SK-N-SH treated with all-trans-retinoic acid at 6 μM for 48 hours (cell line): ENCODE results near the gene MAGEB4.

ENCODE experiments used
- ATAC-seq: fragments of 200-7000 bp; cut with Tn5 transposase; 3 replicates; pipeline ENCODE4 v1.9.1; 2020; ENCODE audit warnings: mild to moderate bottlenecking, moderate library complexity
- ARNTL ChIP-seq: fragments of 450-650 bp; formaldehyde crosslinking; IDR thresholded peaks from 2 replicates; pipeline ENCODE4 v1.5.0; 2020; ENCODE audit warnings: low read depth, mild to moderate bottlenecking, moderate library complexity, borderline replicate concordance
- BACH2 ChIP-seq: fragments of 250-450 bp; sonication (Bioruptor Pico); IDR thresholded peaks from 2 replicates; pipeline ENCODE4 v1.9.0; 2021; ENCODE audit warnings: mild to moderate bottlenecking, borderline replicate concordance
- ESRRG ChIP-seq: fragments of 250-450 bp; sonication (Bioruptor Pico); IDR thresholded peaks from 2 replicates; pipeline ENCODE4 v1.6.1; 2021; ENCODE audit warnings: mild to moderate bottlenecking
- GLIS3 ChIP-seq: fragments of 250-450 bp; sonication (Bioruptor Pico); IDR thresholded peaks from 2 replicates; pipeline ENCODE4 v1.5.0; 2020; ENCODE audit warnings: mild to moderate bottlenecking, moderate library complexity
- ISL1 ChIP-seq: fragments of 250-450 bp; sonication (Bioruptor Pico); IDR thresholded peaks from 2 replicates; pipeline ENCODE4 v2.1.2; 2022; ENCODE audit warnings: mild to moderate bottlenecking, moderate library complexity
- OSR1 ChIP-seq: fragments of 250-450 bp; sonication (Bioruptor Pico); IDR thresholded peaks from 2 replicates; pipeline ENCODE4 v1.8.0; 2022; ENCODE audit warnings: moderate library complexity, mild to moderate bottlenecking, inconsistent platforms
- PPARA ChIP-seq: fragments of 250-450 bp; sonication (Bioruptor Pico); IDR thresholded peaks from 2 replicates; pipeline ENCODE4 v1.5.0; 2020; ENCODE audit warnings: mild to moderate bottlenecking, borderline replicate concordance
- RARB ChIP-seq: fragments of 250-450 bp; sonication (Bioruptor Pico); IDR thresholded peaks from 2 replicates; pipeline ENCODE4 v1.8.0; 2021; ENCODE audit warnings: mild to moderate bottlenecking, moderate library complexity
- SNAI2 ChIP-seq: fragments of 250-450 bp; sonication (Bioruptor Pico); IDR thresholded peaks from 2 replicates; pipeline ENCODE4 v1.5.0; 2020; ENCODE audit warnings: mild to moderate bottlenecking, moderate library complexity
- TOX ChIP-seq: fragments of 250-450 bp; sonication (Bioruptor Pico); IDR thresholded peaks from 2 replicates; pipeline ENCODE4 v1.8.0; 2021; ENCODE audit warnings: mild to moderate bottlenecking, moderate library complexity, borderline replicate concordance
- ZFP3 ChIP-seq: fragments of 250-450 bp; sonication (Bioruptor Pico); IDR thresholded peaks from 2 replicates; pipeline ENCODE4 v1.5.0; 2020; ENCODE audit warnings: mild to moderate bottlenecking, moderate library complexity
- ZFP30 ChIP-seq: fragments of 450-650 bp; formaldehyde crosslinking; IDR thresholded peaks from 2 replicates; pipeline ENCODE4 v1.5.0; 2022; ENCODE audit warnings: mild to moderate bottlenecking, moderate library complexity
- ZNF565 ChIP-seq: fragments of 450-650 bp; formaldehyde crosslinking; conservative IDR thresholded peaks from 2 replicates; pipeline ENCODE4 v1.5.0; 2020; ENCODE audit warnings: low read depth, mild to moderate bottlenecking, moderate library complexity
- ZNF70 ChIP-seq: fragments of 450-650 bp; formaldehyde crosslinking; IDR thresholded peaks from 2 replicates; pipeline ENCODE4 v1.5.0; 2020; ENCODE audit warnings: mild to moderate bottlenecking, moderate library complexity
- ZNF8 ChIP-seq: fragments of 450-650 bp; formaldehyde crosslinking; IDR thresholded peaks from 2 replicates; pipeline ENCODE4 v1.5.0; 2020; ENCODE audit warnings: mild to moderate bottlenecking, moderate library complexity
- TF ChIP-seq, protein P1 (sequence below): fragments of 250-450 bp; sonication (Bioruptor Pico); IDR thresholded peaks from 2 replicates; pipeline ENCODE4 v1.5.0; 2020; ENCODE audit warnings: mild to moderate bottlenecking, moderate library complexity
- TF ChIP-seq, protein P2 (sequence below): fragments of 250-450 bp; sonication (Bioruptor Pico); IDR thresholded peaks from 2 replicates; pipeline ENCODE4 v1.8.0; 2020; ENCODE audit warnings: mild to moderate bottlenecking, moderate library complexity, borderline replicate concordance
- TF ChIP-seq, protein P3 (sequence below): fragments of 250-450 bp; sonication (Bioruptor Pico); IDR thresholded peaks from 2 replicates; pipeline ENCODE4 v1.5.1; 2020; ENCODE audit warnings: low read depth, mild to moderate bottlenecking, moderate library complexity

Gene MAGEB4

DNA sequence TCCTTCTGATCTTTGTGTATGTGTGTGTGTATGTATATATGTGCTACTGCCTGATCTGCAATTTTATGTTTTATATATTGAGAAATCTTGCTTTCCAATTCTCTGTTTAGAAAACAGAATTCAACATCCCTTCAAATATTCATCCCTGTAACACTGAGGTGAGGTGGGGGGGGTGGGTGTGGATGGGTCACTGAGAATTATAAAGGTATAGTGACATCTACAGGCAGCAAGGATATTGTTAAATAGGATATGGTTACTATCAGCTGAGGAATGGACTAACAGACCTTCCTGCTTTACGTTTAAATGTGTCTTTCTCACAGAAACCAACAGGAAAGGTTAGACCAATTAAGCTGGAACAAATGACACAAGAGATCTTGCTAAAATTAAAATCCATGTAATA lies 45.5 kb upstream of the MAGEB4 start (continued):
- TF ChIP-seq SNAI2 (CRISPR knock-in tag) (no peak), ESRRG (no peak), ISL1 (no peak), ZFP30 (CRISPR knock-in tag) (no peak), TOX (CRISPR knock-in tag) (no peak)
- TF ChIP-seq, protein P1, sequence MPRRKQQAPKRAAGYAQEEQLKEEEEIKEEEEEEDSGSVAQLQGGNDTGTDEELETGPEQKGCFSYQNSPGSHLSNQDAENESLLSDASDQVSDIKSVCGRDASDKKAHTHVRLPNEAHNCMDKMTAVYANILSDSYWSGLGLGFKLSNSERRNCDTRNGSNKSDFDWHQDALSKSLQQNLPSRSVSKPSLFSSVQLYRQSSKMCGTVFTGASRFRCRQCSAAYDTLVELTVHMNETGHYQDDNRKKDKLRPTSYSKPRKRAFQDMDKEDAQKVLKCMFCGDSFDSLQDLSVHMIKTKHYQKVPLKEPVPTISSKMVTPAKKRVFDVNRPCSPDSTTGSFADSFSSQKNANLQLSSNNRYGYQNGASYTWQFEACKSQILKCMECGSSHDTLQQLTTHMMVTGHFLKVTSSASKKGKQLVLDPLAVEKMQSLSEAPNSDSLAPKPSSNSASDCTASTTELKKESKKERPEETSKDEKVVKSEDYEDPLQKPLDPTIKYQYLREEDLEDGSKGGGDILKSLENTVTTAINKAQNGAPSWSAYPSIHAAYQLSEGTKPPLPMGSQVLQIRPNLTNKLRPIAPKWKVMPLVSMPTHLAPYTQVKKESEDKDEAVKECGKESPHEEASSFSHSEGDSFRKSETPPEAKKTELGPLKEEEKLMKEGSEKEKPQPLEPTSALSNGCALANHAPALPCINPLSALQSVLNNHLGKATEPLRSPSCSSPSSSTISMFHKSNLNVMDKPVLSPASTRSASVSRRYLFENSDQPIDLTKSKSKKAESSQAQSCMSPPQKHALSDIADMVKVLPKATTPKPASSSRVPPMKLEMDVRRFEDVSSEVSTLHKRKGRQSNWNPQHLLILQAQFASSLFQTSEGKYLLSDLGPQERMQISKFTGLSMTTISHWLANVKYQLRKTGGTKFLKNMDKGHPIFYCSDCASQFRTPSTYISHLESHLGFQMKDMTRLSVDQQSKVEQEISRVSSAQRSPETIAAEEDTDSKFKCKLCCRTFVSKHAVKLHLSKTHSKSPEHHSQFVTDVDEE (CRISPR knock-in tag) = no peak

- no peak for TF ChIP-seq GLIS3
- no peak for TF ChIP-seq BACH2
- no peak for TF ChIP-seq ARNTL (CRISPR knock-in tag)
- TF ChIP-seq TOX (CRISPR knock-in tag) = no peak
- no peak for TF ChIP-seq OSR1 (CRISPR knock-in tag)
- no peak for TF ChIP-seq PPARA (CRISPR knock-in tag)
- no peak for TF ChIP-seq ZNF565
- TF ChIP-seq, protein P2, sequence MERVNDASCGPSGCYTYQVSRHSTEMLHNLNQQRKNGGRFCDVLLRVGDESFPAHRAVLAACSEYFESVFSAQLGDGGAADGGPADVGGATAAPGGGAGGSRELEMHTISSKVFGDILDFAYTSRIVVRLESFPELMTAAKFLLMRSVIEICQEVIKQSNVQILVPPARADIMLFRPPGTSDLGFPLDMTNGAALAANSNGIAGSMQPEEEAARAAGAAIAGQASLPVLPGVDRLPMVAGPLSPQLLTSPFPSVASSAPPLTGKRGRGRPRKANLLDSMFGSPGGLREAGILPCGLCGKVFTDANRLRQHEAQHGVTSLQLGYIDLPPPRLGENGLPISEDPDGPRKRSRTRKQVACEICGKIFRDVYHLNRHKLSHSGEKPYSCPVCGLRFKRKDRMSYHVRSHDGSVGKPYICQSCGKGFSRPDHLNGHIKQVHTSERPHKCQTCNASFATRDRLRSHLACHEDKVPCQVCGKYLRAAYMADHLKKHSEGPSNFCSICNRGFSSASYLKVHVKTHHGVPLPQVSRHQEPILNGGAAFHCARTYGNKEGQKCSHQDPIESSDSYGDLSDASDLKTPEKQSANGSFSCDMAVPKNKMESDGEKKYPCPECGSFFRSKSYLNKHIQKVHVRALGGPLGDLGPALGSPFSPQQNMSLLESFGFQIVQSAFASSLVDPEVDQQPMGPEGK (CRISPR knock-in tag) = no peak
- TF ChIP-seq ZFP30 (CRISPR knock-in tag) = no peak
- no peak for TF ChIP-seq RARB (CRISPR knock-in tag)
- TF ChIP-seq ISL1 = no peak
- TF ChIP-seq ESRRG = no peak
- TF ChIP-seq ZFP3 = no peak
- TF ChIP-seq ZNF70 (CRISPR knock-in tag) = no peak
- no peak for TF ChIP-seq ZNF8 (CRISPR knock-in tag)
- ATAC-seq = peak; percentile 60; the same call in 1 of the 3 replicates
Measured at GRCh38 chrX:30212172-30212571, 29.6 kb upstream of the MAGEB4 start.

GRCh38 chrX:30215357-30215843 lies 26.4 kb upstream of the MAGEB4 start, which contains the start of gene MAGEB2:
TSS of gene MAGEB2 (plus strand) at chrX:30215563. CDS start at chrX:30218581, 3,018 bp downstream.
- TF ChIP-seq, protein P3, sequence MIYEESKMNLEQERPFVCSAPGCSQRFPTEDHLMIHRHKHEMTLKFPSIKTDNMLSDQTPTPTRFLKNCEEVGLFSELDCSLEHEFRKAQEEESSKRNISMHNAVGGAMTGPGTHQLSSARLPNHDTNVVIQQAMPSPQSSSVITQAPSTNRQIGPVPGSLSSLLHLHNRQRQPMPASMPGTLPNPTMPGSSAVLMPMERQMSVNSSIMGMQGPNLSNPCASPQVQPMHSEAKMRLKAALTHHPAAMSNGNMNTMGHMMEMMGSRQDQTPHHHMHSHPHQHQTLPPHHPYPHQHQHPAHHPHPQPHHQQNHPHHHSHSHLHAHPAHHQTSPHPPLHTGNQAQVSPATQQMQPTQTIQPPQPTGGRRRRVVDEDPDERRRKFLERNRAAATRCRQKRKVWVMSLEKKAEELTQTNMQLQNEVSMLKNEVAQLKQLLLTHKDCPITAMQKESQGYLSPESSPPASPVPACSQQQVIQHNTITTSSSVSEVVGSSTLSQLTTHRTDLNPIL (CRISPR knock-in tag) = no peak
- TF ChIP-seq ISL1 (no peak), ZFP30 (CRISPR knock-in tag) (no peak), SNAI2 (CRISPR knock-in tag) (no peak), ZFP3 (no peak), ESRRG (no peak), ARNTL (CRISPR knock-in tag) (no peak), PPARA (CRISPR knock-in tag) (no peak), ZNF565 (no peak), TOX (CRISPR knock-in tag) (no peak), ZNF70 (CRISPR knock-in tag) (no peak)
- TF ChIP-seq, protein P2 (CRISPR knock-in tag) = no peak
- TF ChIP-seq, protein P1 (CRISPR knock-in tag) = no peak
- TF ChIP-seq, all 23 proteins: peak for 0
- peak; percentile 66 for ATAC-seq
